IPS-15b (cell line): ENCODE measurements around the gene NUDT16L1.
"Not testable (repeated sequence)": the region's sequence is repeated elsewhere in the genome, so short reads cannot be mapped to it uniquely, and the experiment has no call there.

Source experiments
- H3K27me3 ChIP-seq: one replicate; pipeline ENCODE4 v1.6.1; 2013; ENCODE audit warnings: low read length; ENCODE audit not compliant: control insufficient read depth, insufficient read depth
- H3K36me3 ChIP-seq: one replicate; pipeline ENCODE4 v1.6.1; 2013; ENCODE audit warnings: low read length; ENCODE audit not compliant: control insufficient read depth, insufficient read depth
- H3K4me1 ChIP-seq: one replicate; pipeline ENCODE4 v1.6.1; 2013; ENCODE audit warnings: mild to moderate bottlenecking, low read length; ENCODE audit not compliant: control insufficient read depth, insufficient read depth
- H3K4me3 ChIP-seq: one replicate; pipeline ENCODE4 v1.5.1; 2013; ENCODE audit warnings: low read depth, low read length
- H3K9ac ChIP-seq: one replicate; pipeline ENCODE4 v1.6.1; 2013; ENCODE audit warnings: low read depth, mild to moderate bottlenecking, low read length
- H3K9me3 ChIP-seq: one replicate; pipeline ENCODE4 v1.6.1; 2013; ENCODE audit warnings: mild to moderate bottlenecking, low read length; ENCODE audit not compliant: control insufficient read depth, insufficient read depth

NUDT16L1 gene

GRCh38 chr16:4693296-4693955 is at the start of gene NUDT16L1:
TSS of gene NUDT16L1 (plus strand) at chr16:4693562. CDS start at chr16:4693727, 165 bp downstream.
- peak within 1 kb of the TSS; percentile 73 for H3K9ac ChIP-seq
- H3K4me3 ChIP-seq = peak within 1 kb of the TSS; percentile 78
- peaks cover 47% of the 10 kb centered on the region for H3K36me3 ChIP-seq
- H3K4me1 ChIP-seq = peaks cover 4% of the 10 kb centered on the region
- no peaks in the 10 kb centered on the region for H3K27me3 ChIP-seq
- no peaks in the 10 kb centered on the region for H3K9me3 ChIP-seq

DNA sequence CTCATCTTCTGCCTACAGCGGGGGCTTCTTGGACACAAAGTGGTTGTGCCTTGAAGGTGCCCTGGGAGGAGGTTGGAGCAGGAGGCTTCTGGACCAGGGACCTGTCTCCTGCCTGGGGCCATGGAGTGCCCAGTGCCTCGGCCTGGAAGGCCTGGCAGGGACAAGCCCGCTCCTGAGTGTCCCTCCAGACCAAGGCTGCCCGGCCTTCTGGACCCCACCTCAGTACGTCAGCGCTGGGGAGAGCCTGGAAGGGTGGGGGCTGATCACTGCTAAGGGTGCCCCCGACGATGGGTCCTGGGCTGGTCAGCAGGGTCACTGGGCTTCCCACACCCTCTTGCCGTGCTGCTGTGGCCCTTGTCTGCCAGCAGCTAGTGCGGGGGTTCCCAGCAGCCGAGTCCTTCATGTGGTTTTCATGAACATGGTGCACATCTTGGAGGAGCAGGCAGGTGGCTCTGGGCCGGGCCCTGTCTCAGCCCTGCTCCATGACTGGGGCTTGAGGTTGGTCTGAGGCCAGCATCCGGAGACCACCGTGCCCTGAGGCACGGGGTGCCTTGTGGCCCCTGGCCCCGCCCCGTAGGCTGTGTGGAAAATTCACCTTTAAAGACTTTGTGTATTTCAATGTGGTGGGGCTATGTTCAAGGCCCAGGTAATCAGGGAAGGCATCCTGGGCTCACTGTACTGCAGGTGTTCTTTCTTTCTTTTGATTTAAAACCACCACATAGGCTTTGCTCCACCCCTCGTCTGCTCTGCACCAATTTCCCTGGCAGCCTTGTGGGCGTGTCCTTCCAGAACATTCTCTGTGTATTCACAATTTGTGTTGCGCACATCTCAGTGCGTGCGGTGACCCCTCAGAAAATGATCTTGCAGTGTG is 46.4 kb upstream of the NUDT16L1 start:
- H3K36me3 ChIP-seq = peaks cover 14% of the 10 kb centered on the region

DNA sequence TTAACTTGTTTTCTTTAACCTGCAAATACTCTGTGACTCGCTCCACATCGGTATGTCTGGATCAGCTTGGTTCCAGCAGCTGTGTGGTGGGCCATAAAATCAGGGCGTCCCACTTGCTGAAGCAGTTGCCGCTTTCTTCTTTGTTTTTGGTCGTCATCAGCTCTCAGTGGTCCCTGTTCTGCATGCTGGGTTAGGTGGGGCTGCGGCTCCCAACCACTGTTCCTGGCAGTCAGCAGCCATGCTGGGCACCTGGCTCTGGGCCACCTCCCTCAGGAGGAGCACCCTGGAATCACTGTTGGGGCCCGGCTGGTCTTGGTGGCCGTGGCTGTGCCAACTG is 45.8 kb upstream of the NUDT16L1 start:
- Histone ChIP-seq H3K4me1 (no peaks in the 10 kb centered on the region), H3K27me3 (no peaks in the 10 kb centered on the region), H3K4me3 (no peak overlapping the region), H3K9ac (no peak overlapping the region), H3K36me3 (peaks cover 20% of the 10 kb centered on the region), H3K9me3 (no peaks in the 10 kb centered on the region)

More for the DNA sequence above, 46.4 kb upstream of the NUDT16L1 start:
- H3K4me3 ChIP-seq = no peak overlapping the region
- no peaks in the 10 kb centered on the region for H3K4me1 ChIP-seq
- no peaks in the 10 kb centered on the region for H3K9me3 ChIP-seq
- no peaks in the 10 kb centered on the region for H3K27me3 ChIP-seq
- H3K9ac ChIP-seq = no peak overlapping the region

DNA sequence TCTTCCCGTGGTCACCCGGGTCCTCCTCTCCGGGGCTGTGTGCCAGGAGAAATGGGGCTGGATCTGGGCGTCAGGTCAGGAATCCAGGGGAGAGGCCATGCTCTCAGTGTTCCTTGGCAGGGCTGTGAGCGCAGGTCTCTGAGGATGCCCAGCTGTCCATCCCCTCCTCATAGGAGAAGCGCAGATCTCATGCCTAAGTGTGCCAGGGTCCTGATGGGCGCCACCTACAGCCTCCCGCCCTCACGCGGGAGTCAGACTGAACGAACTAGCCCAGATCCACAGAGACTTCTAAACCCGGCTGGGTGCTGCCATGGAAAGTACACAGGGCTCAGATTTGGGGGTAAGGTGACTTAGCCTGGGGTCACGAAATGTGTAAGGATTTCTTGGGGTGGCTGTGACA is 44.4 kb upstream of the NUDT16L1 start:
- peaks cover 28% of the 10 kb centered on the region for H3K36me3 ChIP-seq
- no peaks in the 10 kb centered on the region for H3K27me3 ChIP-seq
- H3K9ac ChIP-seq = no peak overlapping the region
- no peaks in the 10 kb centered on the region for H3K9me3 ChIP-seq
- H3K4me1 ChIP-seq = no peaks in the 10 kb centered on the region
- no peak overlapping the region for H3K4me3 ChIP-seq

DNA sequence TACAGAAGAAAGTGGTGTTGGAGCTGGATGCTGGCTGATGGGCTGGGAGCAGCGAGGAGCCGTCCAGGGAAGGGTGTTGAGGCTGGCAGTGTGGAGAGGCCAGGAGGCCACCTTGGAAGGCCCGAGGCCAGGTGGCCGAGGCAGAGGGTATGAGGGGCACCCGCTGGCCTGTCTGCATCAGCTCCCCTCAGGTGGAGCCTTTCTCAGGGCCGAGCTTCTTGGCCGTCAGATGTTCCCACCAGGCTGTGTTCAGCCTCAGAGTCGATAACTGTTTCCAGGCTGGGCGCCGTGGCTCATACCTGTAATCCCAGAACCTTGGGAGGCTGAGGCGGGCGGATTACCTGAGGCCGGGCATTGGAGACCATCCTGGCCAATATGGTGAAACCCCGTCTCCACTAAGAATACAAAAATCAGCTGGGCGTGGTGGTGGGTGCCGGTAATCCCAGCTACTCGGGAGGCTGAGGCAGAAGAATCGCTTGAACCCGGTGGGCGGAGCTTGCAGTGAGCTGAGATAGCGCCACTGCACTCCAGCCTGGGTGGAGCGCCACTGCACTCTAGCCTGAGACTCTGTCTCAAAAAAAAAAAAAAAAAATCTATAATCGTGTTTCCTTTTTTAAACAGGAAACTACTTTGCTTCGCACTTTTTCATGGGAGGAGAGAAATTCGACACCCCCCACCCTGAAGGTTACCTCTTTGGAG is 43.5 kb upstream of the NUDT16L1 start:
- Histone ChIP-seq H3K9me3 (no peaks in the 10 kb centered on the region), H3K4me1 (no peaks in the 10 kb centered on the region), H3K27me3 (no peaks in the 10 kb centered on the region), H3K9ac (no peak overlapping the region), H3K4me3 (no peak overlapping the region), H3K36me3 (peaks cover 37% of the 10 kb centered on the region)

- H3K4me1 ChIP-seq, H3K9me3 ChIP-seq, H3K9ac ChIP-seq, H3K27me3 ChIP-seq, H3K4me3 ChIP-seq: not testable (repeated sequence)
- H3K36me3 ChIP-seq = peaks cover 43% of the 10 kb centered on the region
Measured at GRCh38 chr16:4650443-4651074, 42.8 kb upstream of the NUDT16L1 start.

- H3K4me1 ChIP-seq = no peaks in the 10 kb centered on the region
- peaks cover 52% of the 10 kb centered on the region for H3K36me3 ChIP-seq
- H3K27me3 ChIP-seq = no peaks in the 10 kb centered on the region
Measured at GRCh38 chr16:4651827-4652226, 41.5 kb upstream of the NUDT16L1 start.

GRCh38 chr16:4652561-4652960 is 40.8 kb upstream of the NUDT16L1 start:
- Histone ChIP-seq H3K9me3 (no peaks in the 10 kb centered on the region), H3K9ac (no peak overlapping the region), H3K4me3 (no peak overlapping the region), H3K27me3 (no peaks in the 10 kb centered on the region), H3K36me3 (peaks cover 58% of the 10 kb centered on the region), H3K4me1 (no peaks in the 10 kb centered on the region)

More at GRCh38 chr16:4651827-4652226, 41.5 kb upstream of the NUDT16L1 start:
- Histone ChIP-seq H3K4me3 (no peak overlapping the region), H3K9me3 (no peaks in the 10 kb centered on the region), H3K9ac (no peak overlapping the region)

DNA sequence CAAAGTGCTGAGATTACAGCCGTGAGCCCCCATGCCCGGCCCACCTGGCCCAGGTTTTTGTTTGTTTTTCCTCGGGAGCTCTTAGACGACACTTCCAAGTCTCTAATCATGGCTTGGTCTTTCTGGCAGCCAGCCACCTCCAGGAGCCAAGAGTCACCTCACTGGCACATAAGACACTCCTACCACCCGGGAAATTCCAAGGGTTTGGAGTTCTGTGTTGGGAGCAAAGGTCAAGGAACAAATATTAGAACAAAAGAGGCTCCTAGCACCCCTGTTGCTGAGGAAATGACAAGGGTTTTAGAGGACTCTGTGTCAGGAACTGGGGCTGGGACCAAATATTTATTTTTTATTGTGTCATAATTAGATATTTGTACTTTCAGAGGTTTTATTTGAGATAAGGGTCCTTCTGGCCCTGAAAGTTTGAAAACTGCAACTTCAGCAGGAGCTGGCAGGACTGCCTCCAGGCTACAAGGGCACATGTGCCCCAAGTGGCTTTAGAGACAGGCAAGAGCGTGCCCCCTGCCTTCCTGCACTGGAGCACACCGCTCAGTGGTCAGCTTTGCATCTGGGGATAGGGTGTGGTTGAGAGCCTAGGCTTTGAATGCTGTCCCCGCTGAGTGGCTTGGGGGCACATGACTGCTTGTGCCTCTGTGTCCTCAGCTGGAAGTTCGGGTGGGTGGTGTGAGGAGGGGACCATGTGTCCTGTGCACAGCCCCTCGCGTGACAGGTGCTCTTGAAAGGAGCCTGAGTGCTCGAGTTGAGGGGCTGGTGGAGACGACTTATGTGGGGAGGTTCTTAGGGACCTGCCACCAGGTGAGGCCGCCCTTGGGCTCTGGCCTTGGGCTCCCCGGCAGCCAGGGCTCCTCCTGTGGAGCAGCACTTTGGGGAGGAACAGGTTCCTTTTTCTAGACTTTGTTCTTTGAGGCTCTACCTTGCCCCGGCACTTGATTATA is 39.1 kb upstream of the NUDT16L1 start:
- Histone ChIP-seq H3K27me3 (no peaks in the 10 kb centered on the region), H3K4me1 (no peaks in the 10 kb centered on the region), H3K4me3 (no peak overlapping the region), H3K9me3 (no peaks in the 10 kb centered on the region), H3K36me3 (peaks cover 61% of the 10 kb centered on the region), H3K9ac (no peak overlapping the region)

GRCh38 chr16:4654964-4655590 is 38.3 kb upstream of the NUDT16L1 start:
- H3K27me3 ChIP-seq = no peaks in the 10 kb centered on the region
- no peaks in the 10 kb centered on the region for H3K4me1 ChIP-seq
- H3K9ac ChIP-seq = no peak overlapping the region
- H3K36me3 ChIP-seq = peaks cover 66% of the 10 kb centered on the region
- no peak overlapping the region for H3K4me3 ChIP-seq
- H3K9me3 ChIP-seq = no peaks in the 10 kb centered on the region
